ENCODE results near the gene NDUFS2. TPM values are rescaled to one million over a fixed set of nuclear protein-coding genes. Genes with fewer than 3 reads are reported as not detected.

The NDUFS2 gene
- total RNA-seq, 2 experiments from 2014 or later: 74.2 to 82.1 TPM

DNA sequence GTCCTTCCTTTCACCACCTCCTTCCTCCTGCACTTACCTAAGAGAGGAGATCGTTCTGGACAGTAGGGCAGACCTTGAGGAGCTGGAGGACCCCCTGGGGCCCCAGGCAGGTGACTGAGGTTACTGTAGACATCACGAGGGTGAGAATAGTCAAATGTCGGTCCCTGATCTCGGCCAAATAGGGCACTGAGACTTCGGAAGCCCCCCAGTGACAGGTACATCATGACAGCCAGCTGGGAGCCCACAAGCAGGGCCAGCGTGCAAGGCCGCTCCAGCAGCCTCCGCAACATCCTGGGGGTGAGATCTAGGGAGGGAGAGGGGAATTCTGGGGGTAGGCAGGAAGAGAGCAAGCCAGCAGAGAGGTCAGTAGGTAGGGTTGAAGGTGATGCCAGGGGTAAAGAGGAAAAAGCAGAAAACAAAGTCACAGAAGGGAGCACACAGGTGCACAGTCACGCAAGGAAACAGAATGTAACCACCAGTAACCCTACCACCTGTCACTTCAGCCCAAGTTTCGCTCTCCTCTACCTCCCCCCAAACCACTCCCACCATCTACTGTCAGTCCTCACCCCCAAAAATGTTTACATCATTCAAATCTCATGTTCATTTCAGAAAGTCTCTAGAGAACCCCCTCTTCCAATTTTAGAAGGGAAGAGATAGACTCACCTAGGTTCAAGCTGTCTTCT is 26.3 kb upstream of the NDUFS2 start:
- CTCF ChIA-PET: interaction anchor here (1.4 to 3.2 kb wide), 7 partner anchors 8 to 206 kb away, joined by 3 to 23 read pairs (median 5); partner anchors contain the start of genes PPOX and UFC1
- peaks cover 48% of the 10 kb centered on the region for H3K36me3 Mint-ChIP-seq (ENCODE audit: low read depth)
- H3K4me1 Mint-ChIP-seq: peaks cover 62% of the 10 kb centered on the region

DNA sequence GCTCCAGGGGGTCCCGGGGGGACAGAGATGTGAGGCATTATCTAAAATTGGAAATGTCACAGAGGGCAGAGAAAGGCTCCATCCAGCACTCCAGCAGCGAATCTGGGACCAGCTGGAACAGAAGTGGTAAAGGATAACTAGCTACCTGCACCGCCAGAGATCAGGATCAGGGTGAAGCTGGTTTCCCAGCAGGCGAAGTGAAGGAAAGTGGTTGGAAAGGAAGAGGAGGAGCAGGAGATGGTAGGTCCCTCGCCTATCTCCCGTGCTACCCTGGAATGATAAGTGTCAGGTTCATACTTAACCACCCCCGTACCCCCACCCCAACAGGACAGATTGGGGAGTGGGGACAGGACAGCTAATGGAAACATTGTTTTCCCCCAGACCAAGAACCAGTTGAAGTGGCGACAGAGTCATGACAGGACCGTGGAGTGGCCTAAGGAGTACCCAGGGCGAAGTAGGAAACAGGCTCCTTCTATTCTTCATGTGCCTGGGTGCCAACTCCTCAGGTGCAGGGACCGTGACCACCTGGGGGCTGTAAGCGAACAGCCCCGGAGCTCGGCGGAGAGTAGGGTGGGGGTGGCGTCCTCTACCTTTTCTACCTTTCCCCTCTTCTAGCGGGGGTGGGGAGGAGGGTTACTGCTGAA is 25.6 kb upstream of the NDUFS2 start:
- CTCF ChIA-PET: interaction anchor here (1.4 to 3.2 kb wide), 8 partner anchors 8 to 205 kb away, joined by 3 to 23 read pairs (median 4); partner anchors contain the start of genes PPOX and UFC1
- Mint-ChIP-seq H3K4me1 (peaks cover 66% of the 10 kb centered on the region), H3K4me3 (peak overlapping the region; percentile 96), H3K36me3 (ENCODE audit: low read depth) (peaks cover 41% of the 10 kb centered on the region), H3K27ac (peak overlapping the region; percentile 99), H3K27me3 (no peaks in the 10 kb centered on the region), H3K9me3 (no peaks in the 10 kb centered on the region)
- no peak for DNase-seq
- POLR2A ChIA-PET: no interaction called here

More for the DNA sequence above, 26.3 kb upstream of the NDUFS2 start:
- Mint-ChIP-seq H3K4me3 (peak overlapping the region; percentile 96), H3K27me3 (no peaks in the 10 kb centered on the region), H3K27ac (peak overlapping the region; percentile 99), H3K9me3 (no peaks in the 10 kb centered on the region)
- DNase-seq: no peak
- POLR2A ChIA-PET: no interaction called here

DNA sequence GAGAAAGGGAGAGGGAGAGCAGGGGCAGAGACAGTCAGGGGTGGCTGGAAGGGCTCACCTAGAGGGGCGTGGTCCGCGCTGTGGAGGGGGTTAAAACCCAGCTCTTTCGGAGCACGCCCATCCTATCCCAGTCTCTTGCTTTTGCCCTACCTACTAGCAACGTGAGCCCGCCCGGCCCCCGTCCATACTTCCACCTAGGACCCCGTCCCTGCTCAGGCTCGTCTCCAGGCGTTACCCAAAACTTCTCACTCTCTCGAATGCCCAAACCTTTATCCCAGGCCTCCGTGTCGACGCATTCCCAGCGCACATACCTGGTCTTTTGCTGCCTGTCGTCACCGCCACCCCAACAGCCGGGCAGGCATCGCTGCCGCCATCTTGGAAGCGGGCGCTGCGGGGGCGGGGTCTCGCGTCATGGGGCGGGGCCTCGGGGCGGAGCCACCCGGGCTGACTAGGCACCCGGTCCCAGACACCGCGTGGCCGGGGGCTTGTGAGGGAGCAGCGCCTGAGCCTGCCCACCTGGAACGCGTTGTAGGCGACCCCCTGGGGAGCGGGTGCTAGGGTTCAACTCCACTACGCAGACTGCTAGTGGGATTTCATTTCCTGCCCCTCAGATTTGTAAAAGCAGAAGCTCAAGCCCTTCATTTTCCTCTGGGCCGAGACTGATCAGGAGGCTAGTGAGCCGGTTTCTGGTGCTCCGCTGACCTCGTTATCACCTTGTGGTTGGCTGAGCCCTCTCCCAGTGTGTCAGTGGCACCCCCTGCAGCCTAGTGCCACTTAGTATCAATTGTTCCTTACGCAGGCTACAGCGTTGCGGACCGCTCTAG is 24.8 kb upstream of the NDUFS2 start, which contains the start of gene B4GALT3:
TSS of gene B4GALT3 (minus strand) at position 396 of the 824 bp plus-strand sequence. CDS start 1,447 bp downstream, outside the sequence.
- peak within 1 kb of the TSS; percentile 99 for H3K27ac Mint-ChIP-seq
- ChIA-PET CTCF (interaction anchor here (1.4 to 3.2 kb wide), 7 partner anchors 9 to 205 kb away, joined by 3 to 23 read pairs (median 5); partner anchors contain the start of genes PPOX and UFC1), POLR2A (no interaction called here)
- peaks cover 43% of the 10 kb centered on the region for H3K36me3 Mint-ChIP-seq (ENCODE audit: low read depth)
- peak within 1 kb of the TSS; percentile 96 for H3K4me3 Mint-ChIP-seq
- no peaks in the 10 kb centered on the region for H3K9me3 Mint-ChIP-seq
- peaks cover 74% of the 10 kb centered on the region for H3K4me1 Mint-ChIP-seq
- H3K27me3 Mint-ChIP-seq: no peaks in the 10 kb centered on the region
- peak; percentile 92 for DNase-seq

DNA sequence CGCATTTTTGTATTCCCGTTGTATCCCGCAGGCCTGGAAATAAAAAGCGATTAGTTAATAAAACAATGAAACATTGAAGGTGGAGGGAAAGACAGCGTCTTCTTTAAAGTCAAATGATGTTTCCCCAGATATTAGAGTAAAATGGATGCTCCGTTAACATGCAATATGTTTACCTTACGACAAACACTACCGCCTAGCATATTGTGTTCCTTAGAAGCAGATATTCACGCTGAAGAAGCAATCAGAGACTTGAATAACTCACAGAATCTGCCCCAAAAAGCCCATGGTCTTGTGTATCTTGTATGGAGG is 24.3 kb upstream of the NDUFS2 start:
- peaks cover 79% of the 10 kb centered on the region for H3K4me1 Mint-ChIP-seq
- no peaks in the 10 kb centered on the region for H3K9me3 Mint-ChIP-seq
- ChIA-PET POLR2A (no interaction called here), CTCF (interaction anchor here (1.9 to 2.1 kb wide), 3 partner anchors 10 to 204 kb away, joined by 4 to 6 read pairs (median 5); partner anchors contain the start of gene UFC1)
- DNase-seq: no peak
- peak overlapping the region; percentile 96 for H3K4me3 Mint-ChIP-seq
- H3K27me3 Mint-ChIP-seq: no peaks in the 10 kb centered on the region
- H3K36me3 Mint-ChIP-seq (ENCODE audit: low read depth): peaks cover 38% of the 10 kb centered on the region
- H3K27ac Mint-ChIP-seq: peak overlapping the region; percentile 99

DNA sequence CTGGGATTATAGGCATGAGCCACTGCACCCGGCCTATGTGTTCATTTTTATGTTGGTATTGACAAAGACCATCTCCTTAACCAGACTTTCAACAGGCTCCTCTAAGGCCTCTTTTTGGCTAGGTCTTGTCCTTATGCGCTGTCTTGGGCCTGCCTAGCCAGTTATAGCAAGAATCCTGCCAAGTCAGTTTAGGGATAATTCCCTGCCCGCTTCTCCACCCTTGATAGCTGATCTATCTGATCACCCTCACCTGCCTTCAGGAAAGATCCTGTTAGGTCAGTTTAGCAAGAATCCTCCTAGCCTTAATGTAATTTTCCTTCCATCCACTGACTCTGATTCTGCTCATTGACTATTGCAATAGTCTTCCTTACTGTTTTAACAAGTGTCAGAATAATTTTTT is 22.5 kb upstream of the NDUFS2 start:
- CTCF ChIA-PET: interaction anchor here (1.3 to 4.0 kb wide), 4 partner anchors 9 to 46 kb away, joined by 3 to 30 read pairs (median 5); partner anchors contain the start of genes PPOX and TOMM40L
- Mint-ChIP-seq H3K27ac (peak overlapping the region; percentile 60), H3K36me3 (ENCODE audit: low read depth) (peaks cover 26% of the 10 kb centered on the region), H3K4me1 (peaks cover 84% of the 10 kb centered on the region), H3K27me3 (no peaks in the 10 kb centered on the region), H3K4me3 (no peak overlapping the region), H3K9me3 (no peaks in the 10 kb centered on the region)
- POLR2A ChIA-PET: no interaction called here
- no peak for DNase-seq

DNA sequence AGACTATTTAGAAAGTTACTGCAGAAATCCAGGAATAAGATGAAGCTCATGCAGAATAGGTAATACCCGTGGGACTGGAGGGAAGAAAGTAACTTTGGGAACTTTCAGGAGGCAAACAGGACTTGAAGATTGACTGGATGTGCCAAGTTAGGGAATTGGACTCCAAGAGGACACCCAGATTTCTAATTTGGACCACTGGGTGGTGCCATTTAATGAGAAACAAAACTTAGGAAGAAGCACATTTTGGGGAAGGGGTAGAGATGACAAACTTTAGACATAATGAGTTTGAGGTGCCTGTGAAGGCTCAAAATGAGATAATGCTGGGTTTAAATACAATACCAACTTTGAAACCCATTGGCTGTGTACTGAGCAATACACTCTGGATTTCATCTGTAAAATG is 21.5 kb upstream of the NDUFS2 start:
- peaks cover 82% of the 10 kb centered on the region for H3K4me1 Mint-ChIP-seq
- no peaks in the 10 kb centered on the region for H3K27me3 Mint-ChIP-seq
- POLR2A ChIA-PET: no interaction called here
- peaks cover 17% of the 10 kb centered on the region for H3K36me3 Mint-ChIP-seq (ENCODE audit: low read depth)
- peak overlapping the region; percentile 83 for H3K27ac Mint-ChIP-seq
- DNase-seq: peak; percentile 29
- no peaks in the 10 kb centered on the region for H3K9me3 Mint-ChIP-seq
- CTCF ChIA-PET: interaction anchor here (1.8 to 4.0 kb wide), 4 partner anchors 10 to 45 kb away, joined by 4 to 30 read pairs (median 12); partner anchors contain the start of genes PPOX and TOMM40L
- H3K4me3 Mint-ChIP-seq: no peak overlapping the region

DNA sequence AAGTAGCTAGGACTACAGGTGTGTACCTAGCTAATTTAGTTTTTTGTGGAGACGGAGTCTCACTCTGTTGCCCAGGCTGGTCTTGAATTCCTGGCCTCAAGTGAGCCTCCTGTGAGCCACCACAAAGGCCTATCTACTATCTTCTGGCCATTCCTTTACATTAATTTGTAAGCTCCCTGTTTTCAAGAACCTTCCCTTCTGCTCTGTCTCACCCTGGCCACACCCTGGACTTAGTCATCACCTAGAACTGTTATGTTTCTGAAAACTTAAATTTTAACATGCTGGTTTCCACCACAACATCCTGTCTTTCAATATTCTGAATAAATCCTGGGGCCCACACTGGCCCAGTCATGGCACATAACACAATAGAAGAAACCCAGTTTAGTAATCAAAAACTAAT is 20.0 kb upstream of the NDUFS2 start:
- peak; percentile 76 for DNase-seq
- H3K27me3 Mint-ChIP-seq: no peaks in the 10 kb centered on the region
- ChIA-PET CTCF (interaction anchor here (0.8 to 4.0 kb wide), 13 partner anchors 10 to 258 kb away, joined by 3 to 30 read pairs (median 5); partner anchors contain the start of genes NDUFS2, PPOX and TOMM40L), POLR2A (interaction anchor here (0.5 to 1.5 kb wide), 3 partner anchors 16 to 204 kb away, joined by 4 to 6 read pairs (median 5); partner anchors contain the start of genes PPOX and TOMM40L)
- H3K36me3 Mint-ChIP-seq (ENCODE audit: low read depth): peaks cover 10% of the 10 kb centered on the region
- no peaks in the 10 kb centered on the region for H3K9me3 Mint-ChIP-seq
- H3K4me1 Mint-ChIP-seq: peaks cover 83% of the 10 kb centered on the region
- peak overlapping the region; percentile 32 for H3K4me3 Mint-ChIP-seq
- H3K27ac Mint-ChIP-seq: peak overlapping the region; percentile 96

DNA sequence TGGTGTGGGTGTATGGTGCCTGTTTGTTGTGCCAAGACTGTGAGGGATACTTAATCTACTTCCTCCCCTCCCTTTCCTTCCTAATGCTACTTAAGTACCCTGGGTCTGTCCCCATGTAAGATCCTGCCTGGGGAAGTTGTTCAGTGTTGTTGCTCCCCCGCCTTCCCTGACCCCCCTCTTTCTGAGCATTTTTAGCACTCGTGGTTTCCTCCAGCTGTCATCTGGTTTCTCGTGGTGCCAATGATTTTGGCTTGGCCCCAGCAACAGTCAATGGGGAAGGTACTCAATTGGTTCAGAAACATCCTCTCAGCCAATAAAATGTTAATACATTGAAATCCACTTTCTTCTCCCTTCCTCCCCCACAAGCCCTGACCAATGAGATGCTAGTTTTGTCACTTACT is 16.9 kb upstream of the NDUFS2 start:
- CTCF ChIA-PET: interaction anchor here (0.6 to 2.0 kb wide), 7 partner anchors 8 to 196 kb away, joined by 3 to 9 read pairs (median 4); partner anchors contain the start of genes NDUFS2 and PPOX
- H3K9me3 Mint-ChIP-seq: no peaks in the 10 kb centered on the region
- peaks cover 81% of the 10 kb centered on the region for H3K4me1 Mint-ChIP-seq
- H3K36me3 Mint-ChIP-seq (ENCODE audit: low read depth): peaks cover 11% of the 10 kb centered on the region
- H3K27ac Mint-ChIP-seq: peak overlapping the region; percentile 97
- H3K4me3 Mint-ChIP-seq: peak overlapping the region; percentile 58
- H3K27me3 Mint-ChIP-seq: no peaks in the 10 kb centered on the region
- DNase-seq: peak; percentile 92
- POLR2A ChIA-PET: no interaction called here

DNA sequence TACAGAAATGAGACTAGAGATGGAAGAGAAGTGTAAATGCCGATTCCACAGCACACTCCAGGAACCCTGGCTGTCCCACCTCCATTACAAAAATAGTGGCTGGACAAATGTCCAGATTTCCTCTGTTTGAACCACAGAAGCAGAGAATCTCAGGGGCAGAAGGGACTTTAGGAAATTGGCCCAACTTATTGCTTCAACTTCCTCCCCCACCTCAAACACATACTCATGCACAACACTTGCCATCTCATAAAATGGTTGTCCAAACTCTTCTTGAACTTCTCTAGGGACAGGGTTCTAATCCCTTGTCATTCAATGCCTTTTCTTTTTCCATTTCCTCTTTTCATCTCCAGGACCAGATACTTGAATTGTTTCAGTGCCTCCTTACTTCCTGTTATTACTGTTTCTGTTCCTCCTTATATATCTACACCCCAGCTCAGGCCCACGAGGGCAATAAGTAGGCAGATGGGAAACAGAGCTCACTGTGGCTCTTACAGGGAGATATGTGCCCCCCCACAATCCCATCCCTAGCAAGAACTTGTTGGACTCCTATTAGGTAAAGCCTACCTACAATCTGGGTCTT is 16.3 kb upstream of the NDUFS2 start:
- Mint-ChIP-seq H3K27ac (peak overlapping the region; percentile 97), H3K27me3 (no peaks in the 10 kb centered on the region), H3K36me3 (ENCODE audit: low read depth) (peaks cover 11% of the 10 kb centered on the region), H3K4me3 (peak overlapping the region; percentile 58), H3K4me1 (peaks cover 78% of the 10 kb centered on the region), H3K9me3 (no peaks in the 10 kb centered on the region)
- CTCF ChIA-PET: interaction anchor here (0.6 to 2.0 kb wide), 9 partner anchors 7 to 196 kb away, joined by 3 to 9 read pairs (median 4); partner anchors contain the start of genes ADAMTS4, NDUFS2 and PPOX
- POLR2A ChIA-PET: no interaction called here
- DNase-seq: no peak

DNA sequence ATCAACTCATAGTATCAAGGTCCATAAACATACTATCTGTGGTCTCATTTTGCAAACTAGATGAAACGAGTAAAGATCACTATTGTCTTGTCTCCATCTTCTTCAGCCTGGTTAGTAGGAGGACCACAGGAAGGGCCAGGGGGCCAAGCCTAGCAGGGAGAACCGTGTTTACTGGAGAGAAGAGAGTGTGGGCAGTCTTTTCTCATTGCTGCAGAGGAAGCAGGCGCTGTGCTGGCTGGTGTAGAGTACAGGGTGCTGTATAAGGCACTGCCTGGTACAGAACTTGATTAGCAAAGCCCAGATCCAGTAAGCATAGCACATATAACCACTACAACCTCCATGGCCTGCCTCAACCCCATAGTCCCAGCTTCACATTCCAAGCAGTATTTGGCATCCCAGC is 14.9 kb upstream of the NDUFS2 start:
- H3K27ac Mint-ChIP-seq: peak overlapping the region; percentile 97
- H3K4me3 Mint-ChIP-seq: no peak overlapping the region
- no peaks in the 10 kb centered on the region for H3K9me3 Mint-ChIP-seq
- CTCF ChIA-PET: interaction anchor here (1.0 kb wide), 1 partner anchor 22 kb away, joined by 5 read pairs; the partner anchor contains the start of gene PPOX
- peaks cover 69% of the 10 kb centered on the region for H3K4me1 Mint-ChIP-seq
- peaks cover 7% of the 10 kb centered on the region for H3K36me3 Mint-ChIP-seq (ENCODE audit: low read depth)
- no peak for DNase-seq
- POLR2A ChIA-PET: no interaction called here
- no peaks in the 10 kb centered on the region for H3K27me3 Mint-ChIP-seq

DNA sequence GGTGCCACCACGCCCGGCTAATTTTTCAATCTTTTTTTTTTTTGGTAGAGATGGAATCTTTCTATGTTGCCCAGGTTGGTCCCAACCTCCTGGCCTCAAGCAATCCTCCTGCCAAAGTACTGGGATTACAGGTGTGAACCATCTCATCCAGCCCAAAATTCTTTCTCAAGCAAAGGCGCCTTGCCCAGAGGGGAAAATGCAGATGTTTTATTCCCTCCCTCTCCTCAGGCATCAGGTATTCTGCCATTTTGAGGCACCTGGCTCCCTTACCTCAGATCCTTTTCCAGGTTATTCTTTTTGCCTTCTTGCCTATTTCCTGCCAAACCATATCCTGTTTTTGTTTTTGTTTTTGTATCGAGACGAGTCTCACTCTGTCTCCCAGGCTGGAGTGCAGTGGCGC is 13.8 kb upstream of the NDUFS2 start:
- H3K4me1 Mint-ChIP-seq: peaks cover 69% of the 10 kb centered on the region
- DNase-seq: no peak
- peaks cover 5% of the 10 kb centered on the region for H3K36me3 Mint-ChIP-seq (ENCODE audit: low read depth)
- H3K9me3 Mint-ChIP-seq: no peaks in the 10 kb centered on the region
- H3K27me3 Mint-ChIP-seq: no peaks in the 10 kb centered on the region
- H3K27ac Mint-ChIP-seq: peak overlapping the region; percentile 50
- H3K4me3 Mint-ChIP-seq: no peak overlapping the region
- CTCF ChIA-PET: interaction anchor here (0.6 to 1.6 kb wide), 5 partner anchors 14 to 70 kb away, joined by 3 to 6 read pairs (median 4); partner anchors contain the start of genes NDUFS2, PCP4L1, PPOX and TOMM40L
- POLR2A ChIA-PET: interaction anchor here (0.6 kb wide), 1 partner anchor 9 kb away, joined by 9 read pairs; no protein-coding TSS in a partner anchor

DNA sequence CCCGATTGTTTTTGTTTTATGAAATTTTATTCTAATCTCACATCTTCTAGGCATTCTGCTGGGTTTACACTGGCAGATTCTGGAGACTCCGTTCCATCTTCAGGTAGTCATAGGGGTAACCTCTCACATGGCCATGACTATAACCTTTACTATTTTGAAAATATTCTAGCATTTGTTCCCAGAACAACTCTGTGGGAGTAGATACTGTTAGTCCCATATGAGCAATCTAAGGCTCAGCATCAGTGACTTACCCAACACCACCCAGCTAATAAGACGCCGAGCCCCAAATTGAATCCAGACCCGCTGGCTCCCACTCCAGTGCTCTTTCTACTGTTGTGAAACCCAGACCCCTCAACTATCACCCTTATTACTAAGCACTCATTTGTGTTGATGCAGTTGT is 13.1 kb upstream of the NDUFS2 start:
- H3K4me3 Mint-ChIP-seq: no peak overlapping the region
- no peak for DNase-seq
- H3K27me3 Mint-ChIP-seq: no peaks in the 10 kb centered on the region
- ChIA-PET CTCF (interaction anchor here (0.6 to 1.6 kb wide), 2 partner anchors 13 to 47 kb away, joined by 3 to 4 read pairs; partner anchors contain the start of gene NDUFS2), POLR2A (no interaction called here)
- no peak overlapping the region for H3K27ac Mint-ChIP-seq
- no peaks in the 10 kb centered on the region for H3K9me3 Mint-ChIP-seq
- H3K4me1 Mint-ChIP-seq: peaks cover 63% of the 10 kb centered on the region
- peaks cover 3% of the 10 kb centered on the region for H3K36me3 Mint-ChIP-seq (ENCODE audit: low read depth)
